ENCODE measurements around the gene FLII.

DNA sequence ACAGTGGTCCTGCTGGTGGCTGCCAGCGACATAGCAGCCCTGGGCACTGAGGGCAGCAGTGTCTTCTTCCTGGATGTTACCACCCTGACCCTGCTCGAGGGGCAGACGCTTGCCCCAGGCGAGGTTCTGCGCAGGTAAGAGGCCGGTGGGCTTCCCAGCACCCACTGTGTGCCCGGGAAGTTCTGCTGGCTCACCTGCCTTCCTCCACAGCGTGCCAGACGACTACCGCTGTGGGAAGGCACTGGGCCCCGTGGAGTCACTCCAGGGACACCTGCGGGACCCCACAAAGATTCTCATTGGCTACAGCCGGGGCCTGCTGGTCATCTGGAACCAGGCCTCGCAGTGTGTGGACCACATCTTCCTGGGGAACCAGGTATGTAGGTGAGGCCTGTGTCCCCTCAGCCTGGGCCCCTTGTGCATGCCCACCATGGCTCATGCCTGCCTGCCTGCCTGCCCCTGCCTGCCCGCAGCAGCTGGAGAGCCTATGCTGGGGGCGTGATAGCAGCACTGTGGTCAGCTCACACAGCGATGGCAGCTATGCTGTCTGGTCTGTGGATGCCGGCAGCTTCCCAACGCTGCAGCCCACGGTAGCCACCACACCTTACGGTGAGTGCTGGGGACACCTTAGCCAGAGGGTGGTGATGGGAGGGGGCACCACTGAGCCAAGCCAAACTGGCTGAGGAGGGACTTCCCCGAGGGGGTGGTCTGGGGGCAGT lies 24.6 kb downstream of the FLII start:
- TF ChIP-seq GATA2 (IDR thresholded peaks at IDR 0.05; ENCODE audit: low read depth, low read length) (no peak), GATA3 (IDR thresholded peaks at IDR 0.05; ENCODE audit: low read depth, low read length) (no peak)
